Nephron (organoid): ENCODE data around the gene FBXO8.

Experiments
- H3K27ac Mint-ChIP-seq, 3 experiments: 2 replicates each; pipeline ENCODE4 v1.8.0; 2020; ENCODE audit warnings: mixed read lengths in 3 of 3, mild to moderate bottlenecking in 2 of 3, moderate library complexity in 1 of 3
- H3K27me3 Mint-ChIP-seq: 2 replicates; pipeline ENCODE4 v1.8.0; 2021; ENCODE audit warnings: low read depth, mild to moderate bottlenecking, moderate library complexity, mixed read lengths
- H3K36me3 Mint-ChIP-seq: 2 replicates; pipeline ENCODE4 v1.8.0; 2020; ENCODE audit warnings: low read depth, mixed read lengths
- H3K4me1 Mint-ChIP-seq: 2 replicates; pipeline ENCODE4 v1.8.0; 2020; ENCODE audit warnings: mixed read lengths
- H3K4me3 Mint-ChIP-seq, 3 experiments: 2 replicates each; pipeline ENCODE4 v1.8.0; 2020; ENCODE audit warnings: mild to moderate bottlenecking in 3 of 3, mixed read lengths in 3 of 3, moderate library complexity in 2 of 3
- H3K9me3 Mint-ChIP-seq: 2 replicates; pipeline ENCODE4 v1.8.0; 2020; ENCODE audit warnings: mixed read lengths
- CTCF ChIP-seq, 3 experiments: fragments of 200-600 bp; sonication (generic); IDR thresholded peaks; one replicate each; pipeline ENCODE4 v1.5.0; 2021; ENCODE audit warnings: antibody characterized with exemption in 3 of 3; ENCODE audit not compliant: unreplicated experiment in 3 of 3

The FBXO8 gene

GRCh38 chr4:174198396-174198795, 85.1 kb downstream of the FBXO8 start:
- no peaks in the 10 kb centered on the region for H3K4me1 Mint-ChIP-seq
- no peaks in the 10 kb centered on the region for H3K9me3 Mint-ChIP-seq
- H3K27ac Mint-ChIP-seq: no peak overlapping the region
- H3K36me3 Mint-ChIP-seq: no peaks in the 10 kb centered on the region
- H3K4me3 Mint-ChIP-seq: no peak overlapping the region
- peaks cover 66% of the 10 kb centered on the region for H3K27me3 Mint-ChIP-seq
- no peak for TF ChIP-seq CTCF (IDR thresholded peaks at IDR 0.05; ENCODE audit: unreplicated experiment in 3 of 3)

GRCh38 chr4:174193438-174194374, 89.8 kb downstream of the FBXO8 start:
- H3K4me1 Mint-ChIP-seq: no peaks in the 10 kb centered on the region
- no peaks in the 10 kb centered on the region for H3K9me3 Mint-ChIP-seq
- H3K27me3 Mint-ChIP-seq: peaks cover 60% of the 10 kb centered on the region
- H3K4me3 Mint-ChIP-seq: no peak overlapping the region
- TF ChIP-seq CTCF (IDR thresholded peaks at IDR 0.05; ENCODE audit: unreplicated experiment in 3 of 3): no peak
- peak overlapping the region in 1 of 3 experiments; percentile 31 for H3K27ac Mint-ChIP-seq
- H3K36me3 Mint-ChIP-seq: no peaks in the 10 kb centered on the region

DNA sequence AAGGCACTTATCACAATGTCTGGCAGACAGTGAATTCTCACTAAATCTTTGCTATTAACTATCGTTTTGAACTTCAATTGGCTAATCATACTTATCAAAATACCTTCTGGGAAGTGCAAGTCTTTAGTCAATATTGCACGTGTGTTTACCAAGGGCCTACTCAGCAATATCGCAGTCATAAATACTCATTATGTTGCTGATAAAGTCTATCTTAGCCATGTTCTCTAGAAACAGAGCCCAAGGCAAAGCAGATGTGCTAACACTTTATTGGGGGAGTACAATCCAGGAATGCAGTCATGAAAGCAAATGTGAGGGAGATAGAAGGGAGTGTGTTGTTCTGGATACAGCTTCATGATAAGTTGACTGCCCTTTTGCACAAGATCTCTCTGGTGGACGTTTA, 90.5 kb downstream of the FBXO8 start:
- Mint-ChIP-seq H3K4me3 (no peak overlapping the region), H3K9me3 (no peaks in the 10 kb centered on the region), H3K36me3 (no peaks in the 10 kb centered on the region), H3K27me3 (peaks cover 58% of the 10 kb centered on the region), H3K4me1 (no peaks in the 10 kb centered on the region), H3K27ac (peak overlapping the region in 1 of 3 experiments; percentile 31)
- TF ChIP-seq CTCF (IDR thresholded peaks at IDR 0.05; ENCODE audit: unreplicated experiment in 3 of 3): no peak

DNA sequence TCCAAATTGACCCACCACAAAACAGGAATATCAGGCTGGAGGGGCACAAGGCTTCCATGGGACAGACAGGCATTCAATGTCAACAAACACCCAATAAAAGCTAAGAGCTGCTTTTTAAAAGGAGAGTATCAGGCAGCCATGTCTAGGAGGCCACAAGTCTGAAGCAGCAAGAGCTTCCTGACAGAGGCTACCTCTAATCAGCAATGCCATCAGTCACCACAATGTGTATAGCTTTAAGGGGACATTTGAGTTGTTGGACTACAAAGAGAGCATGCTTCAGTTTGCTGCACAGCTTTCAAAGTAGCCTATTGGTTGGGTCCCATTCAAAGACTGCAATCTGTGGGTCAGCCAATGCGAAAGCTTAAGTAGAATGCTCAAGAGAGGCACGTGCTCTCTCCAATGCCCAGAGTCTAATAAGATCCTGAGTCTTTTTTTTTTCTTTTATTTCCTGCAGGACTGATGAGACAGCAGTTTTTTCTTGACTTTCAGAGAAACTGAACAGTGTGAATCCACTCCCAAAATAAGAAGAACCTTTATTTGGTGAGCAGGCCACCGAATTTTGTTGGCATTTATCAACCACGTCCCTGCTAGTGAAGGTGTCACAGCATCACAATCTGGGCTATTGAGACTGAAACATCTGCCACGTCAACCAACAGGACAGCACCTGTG, 92.5 kb downstream of the FBXO8 start:
- H3K4me3 Mint-ChIP-seq: no peak overlapping the region
- H3K27ac Mint-ChIP-seq: no peak overlapping the region
- TF ChIP-seq CTCF (IDR thresholded peaks at IDR 0.05; ENCODE audit: unreplicated experiment in 3 of 3): no peak
- H3K4me1 Mint-ChIP-seq: no peaks in the 10 kb centered on the region
- peaks cover 53% of the 10 kb centered on the region for H3K27me3 Mint-ChIP-seq
- no peaks in the 10 kb centered on the region for H3K36me3 Mint-ChIP-seq
- H3K9me3 Mint-ChIP-seq: peaks cover 1% of the 10 kb centered on the region

- no peak overlapping the region for H3K27ac Mint-ChIP-seq
- no peak for TF ChIP-seq CTCF (IDR thresholded peaks at IDR 0.05; ENCODE audit: unreplicated experiment in 3 of 3)
- H3K27me3 Mint-ChIP-seq: peaks cover 51% of the 10 kb centered on the region
- H3K4me1 Mint-ChIP-seq: no peaks in the 10 kb centered on the region
- peaks cover 3% of the 10 kb centered on the region for H3K9me3 Mint-ChIP-seq
- no peaks in the 10 kb centered on the region for H3K36me3 Mint-ChIP-seq
- no peak overlapping the region for H3K4me3 Mint-ChIP-seq
Measured at GRCh38 chr4:174189392-174190015, 94.0 kb downstream of the FBXO8 start.
